HCT116 (cell line): ENCODE results near the gene RPP25.

Source experiments
- CBX3 ChIP-seq: IDR thresholded peaks from 2 replicates; pipeline ENCODE4 v1.6.1; 2012; ENCODE audit warnings: low read depth
- CTCF ChIP-seq, 3 experiments: fragments of 200-600 bp in 1 of 3; sonication (generic) in 1 of 3; IDR thresholded peaks in 2 of 3; conservative IDR thresholded peaks in 1 of 3; 2 replicates each; pipeline ENCODE4 v1.5.1; 2012 to 2017; ENCODE audit warnings: low read depth in 2 of 3, low read length in 2 of 3, antibody characterized with exemption in 1 of 3, borderline replicate concordance in 1 of 3, control low read depth in 1 of 3, mild to moderate bottlenecking in 1 of 3, mixed read lengths in 1 of 3, mixed run types in 1 of 3, moderate library complexity in 1 of 3; ENCODE audit not compliant: insufficient read depth in 1 of 3
- ELF1 ChIP-seq: IDR thresholded peaks from 2 replicates; pipeline ENCODE4 v1.6.1; 2012; ENCODE audit warnings: low read depth, borderline replicate concordance
- POLR2A ChIP-seq: IDR thresholded peaks from 2 replicates; pipeline ENCODE4 v1.7.0; 2011; ENCODE audit warnings: borderline replicate concordance; ENCODE audit not compliant: insufficient read depth, insufficient read length; ENCODE audit errors: extremely low read depth
- POLR2AphosphoS5 ChIP-seq: IDR thresholded peaks from 2 replicates; pipeline ENCODE4 v1.6.1; 2011; ENCODE audit warnings: mild to moderate bottlenecking, low read depth, low read length, moderate library complexity

DNA sequence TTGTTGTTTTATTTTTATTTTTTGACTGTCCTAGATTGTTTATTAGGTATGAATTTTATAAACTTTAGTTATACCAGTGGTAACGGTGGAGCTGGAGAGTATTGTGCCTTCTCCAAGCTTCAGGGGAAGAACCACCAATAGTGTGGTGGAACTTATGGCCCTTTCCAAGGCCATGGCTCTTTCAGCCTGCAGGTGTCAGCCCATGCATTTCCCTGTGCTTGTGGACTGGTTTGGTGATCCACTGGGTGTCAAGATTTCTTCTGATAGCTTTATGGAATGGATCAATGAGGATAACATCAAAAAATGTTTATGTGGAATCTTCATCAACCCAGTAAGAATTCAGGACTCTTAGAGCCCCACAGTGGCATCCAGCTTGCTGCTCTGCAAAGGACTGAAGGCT, 19.6 kb upstream of the RPP25 start:
- TF ChIP-seq CBX3, result no peak
- TF ChIP-seq POLR2AphosphoS5, result no peak
- TF ChIP-seq POLR2A, result no peak
- no peak for TF ChIP-seq ELF1
- TF ChIP-seq CTCF (IDR thresholded peaks at IDR 0.05 in 2 of 3, conservative IDR thresholded peaks at IDR 0.05 in 1 of 3; ENCODE audit: borderline replicate concordance in 1 of 3, insufficient read depth in 1 of 3, low read depth in 2 of 3, low read length in 2 of 3), result peak; percentile 19 to 45 (median 30); a peak in 4 of 6 replicates
